Aorta (tissue), 4 donors: ENCODE results near the gene MGA. TPM values are rescaled to one million over a fixed set of nuclear protein-coding genes. Genes with fewer than 3 reads are reported as not detected.

Source experiments
- microRNA-seq, 2 donors: library from miRNA; unstranded; fragments of <30 nt; microRNA quantifications; one replicate each; pipeline ENCODE4 v1.2.0, GENCODE V29; 2020
- polyA plus RNA-seq, 2 donors: library from polyadenylated mRNA; stranded (reverse); fragments of 200-250 nt; gene quantifications; one replicate each; pipeline ENCODE4 v1.2.3, GENCODE V29; 2013
- total RNA-seq, 2 donors: library from RNA; stranded (reverse); fragmentation: NEBNext Ultra II Directional; extraction: Animal tissue kit (Norgen Biotek cat#: 25700); gene quantifications; one replicate each; pipeline ENCODE4 v1.2.1, GENCODE V29; 2021
- donor health status: healthy with polysubstance abuse.
- donor health status: Bipolar disorder and iron deficiency.
- donor health status: DM: no; HTN: no; CAD: no.
- donor health status: DM: yes; HTN: yes; CAD: no.

Gene MGA
- total and polyA plus RNA-seq, 4 donors, result 1.9 to 46.6 (median 25.1) TPM

Small RNAs within 50 kb of the gene (microRNA-seq; reads per million reads assigned to microRNA genes)
- 0 reads per million in 2 donors for gene MIR626

Other genes starting within 250 kb of the MGA start
- 10 to 100 TPM; 29.1 to 36.8 TPM for gene RTF1, start 243.3 kb upstream of the MGA start, total RNA-seq
- gene RTF1, start 243.3 kb upstream of the MGA start, polyA plus RNA-seq, result 10 to 100 TPM; 15.4 to 27.5 TPM
- under 1 TPM; 0.29 to 0.33 TPM for gene ITPKA, start 166.5 kb upstream of the MGA start, total RNA-seq
- 1 to 10 TPM in 1 of 2 donors, under 1 TPM in 1; 0.43 to 8.1 TPM for gene ITPKA, start 166.5 kb upstream of the MGA start, polyA plus RNA-seq
- gene LTK, start 146.6 kb upstream of the MGA start, total RNA-seq, result 1 to 10 TPM in 1 of 2 donors, under 1 TPM in 1; 0.19 to 1.1 TPM
- 1 to 10 TPM in 1 of 2 donors, under 1 TPM in 1; 0.38 to 1.9 TPM for gene LTK, start 146.6 kb upstream of the MGA start, polyA plus RNA-seq
- gene RPAP1, start 116.1 kb upstream of the MGA start, total RNA-seq, result 10 to 100 TPM; 19.9 to 27.5 TPM
- gene RPAP1, start 116.1 kb upstream of the MGA start, polyA plus RNA-seq, result 1 to 10 TPM; 7.5 to 8.6 TPM
- gene TYRO3, start 101.2 kb upstream of the MGA start, total RNA-seq, result 1 to 10 TPM; 6.0 to 9.8 TPM
- gene TYRO3, start 101.2 kb upstream of the MGA start, polyA plus RNA-seq, result 1 to 10 TPM; 3.4 to 4.5 TPM
- 10 to 100 TPM; 38.2 to 44.1 TPM for gene MAPKBP1, start 114.1 kb downstream of the MGA start, total RNA-seq
- gene MAPKBP1, start 114.1 kb downstream of the MGA start, polyA plus RNA-seq, result 10 to 100 TPM; 13.6 to 17.0 TPM
- 10 to 100 TPM in 1 of 2 donors, 1 to 10 TPM in 1; 9.6 to 12.6 TPM for gene JMJD7, start 167.7 kb downstream of the MGA start, total RNA-seq
- 10 to 100 TPM in 1 of 2 donors, 1 to 10 TPM in 1; 7.0 to 10.5 TPM for gene JMJD7, start 167.7 kb downstream of the MGA start, polyA plus RNA-seq
- 10 to 100 TPM in 1 of 2 donors, 1 to 10 TPM in 1; 6.7 to 11.1 TPM for gene PLA2G4B, start 178.4 kb downstream of the MGA start, total RNA-seq
- 10 to 100 TPM; 14.3 to 51.8 TPM for gene PLA2G4B, start 178.4 kb downstream of the MGA start, polyA plus RNA-seq
- gene SPTBN5, start 233.6 kb downstream of the MGA start, total RNA-seq, result 1 to 10 TPM; 1.9 to 5.5 TPM
- 10 to 100 TPM in 1 of 2 donors, under 1 TPM in 1; 0.63 to 10.5 TPM for gene SPTBN5, start 233.6 kb downstream of the MGA start, polyA plus RNA-seq